Bronchial epithelial cell (primary cell): ENCODE data around the gene SART3. TPM values are rescaled to one million over a fixed set of nuclear protein-coding genes. Genes with fewer than 3 reads are reported as not detected.

Experiments used
- DNase-seq: peaks from one replicate; pipeline ENCODE4 v3.0.0-alpha.2; 2010; ENCODE audit warnings: low read depth
- FAIRE-seq: peaks from 2 replicates; lab custom pipeline; 2011; peaks lifted over from hg19 to GRCh38; lab: Jason Lieb, UNC
- H3K27me3 ChIP-seq: 2 replicates; pipeline ENCODE4 v1.5.1; 2011; ENCODE audit warnings: low read length; ENCODE audit not compliant: control insufficient read depth, insufficient read depth
- H3K36me3 ChIP-seq: 2 replicates; pipeline ENCODE4 v1.5.1; 2011; ENCODE audit warnings: low read length; ENCODE audit not compliant: control insufficient read depth, insufficient read depth
- H3K4me3 ChIP-seq: 2 replicates; pipeline ENCODE4 v1.5.1; 2011; ENCODE audit warnings: mild to moderate bottlenecking, low read depth, low read length, control low read depth
- CTCF ChIP-seq: IDR thresholded peaks from 2 replicates; pipeline ENCODE4 v1.5.1; 2011; ENCODE audit warnings: mild to moderate bottlenecking, moderate library complexity, low read length, control low read depth, inconsistent platforms; ENCODE audit not compliant: insufficient read depth, severe bottlenecking
- total RNA-seq: library from RNA; depleted of rRNA; stranded (reverse); fragments of >200 nt; gene quantifications from 2 replicates; pipeline ENCODE4 v1.2.1, GENCODE V29; 2014

The SART3 gene
- total RNA-seq, 1 donor from 2014 or later: 41.6 TPM

DNA sequence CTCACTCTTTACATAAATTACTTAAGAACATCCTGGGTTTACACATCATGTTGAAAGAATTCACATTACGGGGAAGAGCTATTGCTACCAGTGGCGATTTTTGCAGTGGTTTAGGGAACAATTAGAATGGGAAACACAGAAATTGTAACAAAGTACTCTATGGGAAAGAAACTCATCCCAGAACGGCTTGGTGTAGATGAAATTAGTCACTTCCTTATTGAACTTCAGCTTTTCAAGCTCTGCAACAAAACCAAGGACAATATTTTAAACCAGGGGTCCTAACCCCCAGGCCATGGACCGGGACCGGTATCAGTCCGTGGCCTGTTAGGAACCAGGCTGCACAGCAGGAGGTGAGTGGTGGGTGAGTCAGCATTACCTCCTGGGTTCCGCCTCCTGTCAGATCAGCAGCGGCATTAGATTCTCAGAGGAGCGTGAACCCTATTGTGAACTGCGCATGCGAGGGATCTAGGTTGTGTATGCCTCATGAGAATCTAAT lies 78.2 kb downstream of the SART3 start:
- no peak for FAIRE-seq
- no peak overlapping the region for H3K4me3 ChIP-seq
- H3K36me3 ChIP-seq: no peaks in the 10 kb centered on the region
- DNase-seq: peak; percentile 67
- no peak for TF ChIP-seq CTCF
- no peaks in the 10 kb centered on the region for H3K27me3 ChIP-seq

- peak; percentile 2 for DNase-seq
These were observed 81.5 kb downstream of the SART3 start for GRCh38 chr12:108479364-108480070.

GRCh38 chr12:108478611-108479206 lies 82.3 kb downstream of the SART3 start:
- no peak for DNase-seq
- no peak overlapping the region for H3K4me3 ChIP-seq
- no peak for TF ChIP-seq CTCF
- H3K36me3 ChIP-seq: no peaks in the 10 kb centered on the region
- FAIRE-seq: no peak
- no peaks in the 10 kb centered on the region for H3K27me3 ChIP-seq

More at GRCh38 chr12:108479364-108480070, 81.5 kb downstream of the SART3 start:
- Histone ChIP-seq H3K4me3 (no peak overlapping the region), H3K36me3 (no peaks in the 10 kb centered on the region), H3K27me3 (no peaks in the 10 kb centered on the region)
- TF ChIP-seq CTCF: no peak
- no peak for FAIRE-seq

GRCh38 chr12:108477881-108478259 lies 83.1 kb downstream of the SART3 start:
- peak; percentile 40 for FAIRE-seq

GRCh38 chr12:108477055-108477880 lies 83.7 kb downstream of the SART3 start:
- no peak overlapping the region for H3K4me3 ChIP-seq
- no peak for DNase-seq
- H3K36me3 ChIP-seq: no peaks in the 10 kb centered on the region
- FAIRE-seq: peak; percentile 13
- TF ChIP-seq CTCF: no peak
- no peaks in the 10 kb centered on the region for H3K27me3 ChIP-seq

More at GRCh38 chr12:108477881-108478259, 83.1 kb downstream of the SART3 start:
- Histone ChIP-seq H3K4me3 (no peak overlapping the region), H3K27me3 (no peaks in the 10 kb centered on the region), H3K36me3 (no peaks in the 10 kb centered on the region)
- no peak for DNase-seq
- no peak for TF ChIP-seq CTCF
